NCI-H1436 treated with DMSO at 0.1 percent for 48 hours (cell line): ENCODE results near the gene OBI1.
A peak's percentile ranks its signal among the peaks of the same experiment; 100 is the strongest.

Experiments used
- DNase-seq: peaks from one replicate; lab custom pipeline; 2025; lab: John Stamatoyannopoulos, UW

Gene OBI1

DNA sequence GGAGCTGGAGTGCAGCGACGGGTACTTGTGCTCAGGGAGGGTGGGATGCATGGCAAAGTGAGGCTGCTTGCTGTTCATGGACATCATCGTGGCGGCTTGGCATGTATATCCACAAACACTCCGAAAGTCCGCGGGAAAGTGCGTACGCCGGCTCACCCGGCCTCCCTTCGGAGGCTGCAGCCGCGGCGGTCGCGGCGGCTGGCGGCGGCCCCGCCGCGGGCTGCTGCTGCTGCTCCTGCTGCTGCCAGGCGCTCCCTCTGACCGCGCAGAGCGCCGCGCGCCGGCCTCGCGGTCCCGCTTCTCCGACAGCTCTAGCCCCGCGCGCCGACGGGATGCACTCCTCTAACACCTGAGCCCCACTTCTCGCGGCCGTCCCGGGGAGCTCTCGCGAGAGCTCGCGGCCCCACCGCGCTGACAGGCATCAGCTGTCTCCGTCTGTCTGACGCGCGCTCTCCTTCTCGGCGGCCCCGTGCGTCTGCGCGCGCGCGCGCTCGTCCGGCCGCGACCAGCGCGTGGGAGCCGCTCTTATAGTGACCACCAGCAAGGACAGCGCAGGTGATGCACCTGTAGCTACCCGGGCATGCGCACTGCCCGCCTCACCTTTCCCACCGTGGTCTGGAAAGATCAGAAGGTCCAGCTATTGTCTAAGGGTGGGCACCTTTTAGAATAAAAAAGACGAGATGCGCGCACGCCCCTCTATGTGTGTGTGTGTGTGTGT lies 55.6 kb downstream of the OBI1 start, which contains the start of gene POU4F1:
POU4F1 (minus strand) TSS at position 313 of the 718 bp plus-strand sequence; CDS start at position 87, 226 bp downstream.
- DNase-seq = peak; percentile 37

DNA sequence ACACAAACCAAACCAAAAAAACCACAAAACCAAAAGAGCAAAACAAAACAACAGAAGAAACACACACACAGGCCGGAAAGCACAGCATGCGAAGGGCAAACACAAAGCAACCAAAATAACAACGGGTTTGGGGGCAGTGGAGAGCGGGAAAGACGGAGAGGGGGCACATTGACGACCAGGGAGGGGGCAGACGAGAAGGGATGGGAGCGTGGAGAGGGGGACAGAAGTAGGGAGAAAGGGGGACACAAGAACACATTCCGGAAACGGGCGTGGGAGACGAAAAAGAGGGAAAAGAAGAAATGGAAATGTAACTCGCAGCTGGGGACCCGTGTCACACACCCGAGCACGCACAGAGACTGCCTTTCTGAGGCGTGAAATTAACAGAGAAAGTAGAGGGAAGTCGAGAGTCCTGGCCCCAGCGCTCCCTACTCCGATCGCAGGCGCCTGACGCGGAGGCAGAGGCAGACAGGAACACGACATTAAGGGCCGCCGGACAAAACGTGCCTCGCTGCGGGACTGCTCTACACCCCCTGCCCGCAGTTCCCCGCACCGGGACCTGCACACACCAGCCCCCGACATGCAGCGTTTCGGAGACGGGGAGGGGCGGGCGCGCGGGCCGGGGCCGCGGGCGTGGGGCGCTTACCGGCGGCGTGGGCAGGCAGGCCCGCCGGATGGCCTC lies 56.3 kb downstream of the OBI1 start:
- no peak for DNase-seq

GRCh38 chr13:78601874-78602560 lies 56.9 kb downstream of the OBI1 start:
- DNase-seq = no peak

DNA sequence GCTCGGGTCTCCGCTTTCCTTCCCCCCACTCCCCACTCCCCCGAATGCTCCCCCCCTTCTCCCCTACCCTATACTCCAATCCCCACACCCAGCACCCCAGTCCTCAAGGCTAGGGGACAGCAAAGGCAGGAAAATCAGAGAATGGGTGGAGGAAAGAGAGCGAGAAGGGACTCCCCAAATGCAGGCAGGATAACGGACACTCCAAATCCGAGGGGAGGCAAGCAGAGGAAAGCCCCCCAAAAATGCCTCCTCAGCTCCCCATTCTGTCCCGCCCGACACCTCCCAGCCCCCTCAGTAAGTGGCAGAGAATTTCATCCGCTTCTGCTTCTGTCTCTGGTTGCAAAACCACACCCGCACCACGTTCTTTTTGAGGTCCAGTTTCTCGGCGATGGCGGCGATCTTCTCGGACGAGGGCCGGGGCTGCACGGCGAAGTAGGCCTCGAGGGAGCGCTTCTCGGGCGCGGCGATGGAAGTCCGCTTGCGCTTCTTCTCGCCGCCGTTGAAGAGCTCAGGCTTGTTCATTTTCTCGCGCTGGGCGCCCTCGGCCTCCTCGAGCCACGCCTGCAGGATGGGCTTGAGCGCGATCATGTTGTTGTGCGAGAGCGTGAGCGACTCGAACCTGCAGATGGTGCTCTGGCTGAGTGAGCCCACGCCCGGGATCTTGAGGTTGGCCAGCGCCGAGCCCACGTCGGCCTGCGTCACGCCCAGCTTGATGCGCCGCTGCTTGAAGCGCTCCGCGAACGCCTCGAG lies 57.7 kb downstream of the OBI1 start:
- no peak for DNase-seq

- no peak for DNase-seq
Observed at GRCh38 chr13:78600280-78600883, 58.6 kb downstream of the OBI1 start.

DNA sequence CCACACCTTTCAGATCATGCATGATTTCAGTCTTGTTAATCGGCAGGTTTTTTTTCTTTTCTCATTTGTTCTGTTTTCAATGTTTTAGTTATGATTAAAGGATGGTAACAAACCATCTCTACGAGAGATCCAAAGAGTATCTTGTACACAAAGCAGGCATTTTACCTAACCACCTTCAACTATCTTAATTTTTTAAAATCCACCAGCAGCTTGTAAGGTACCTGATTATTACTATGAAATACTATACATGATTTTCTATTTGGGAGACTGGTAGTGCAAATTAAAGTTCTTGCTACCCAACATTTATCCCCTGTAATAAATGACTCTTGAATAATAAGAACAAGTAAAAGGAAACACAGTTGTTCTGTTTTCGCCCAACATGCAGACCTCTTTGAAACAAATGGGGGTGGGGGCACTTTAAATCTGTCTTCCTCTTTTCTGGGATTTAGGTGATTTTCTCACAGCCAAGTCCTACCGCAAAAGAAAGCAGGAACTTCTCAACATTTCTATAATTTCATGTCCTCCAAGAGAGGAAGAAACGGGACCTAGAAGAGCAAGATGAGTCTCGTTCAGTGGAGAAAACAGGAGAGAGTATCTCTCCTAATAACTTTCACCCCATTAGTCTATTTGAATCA lies 59.2 kb downstream of the OBI1 start:
- DNase-seq = no peak

GRCh38 chr13:78598966-78599644 lies 59.9 kb downstream of the OBI1 start:
- no peak for DNase-seq

DNA sequence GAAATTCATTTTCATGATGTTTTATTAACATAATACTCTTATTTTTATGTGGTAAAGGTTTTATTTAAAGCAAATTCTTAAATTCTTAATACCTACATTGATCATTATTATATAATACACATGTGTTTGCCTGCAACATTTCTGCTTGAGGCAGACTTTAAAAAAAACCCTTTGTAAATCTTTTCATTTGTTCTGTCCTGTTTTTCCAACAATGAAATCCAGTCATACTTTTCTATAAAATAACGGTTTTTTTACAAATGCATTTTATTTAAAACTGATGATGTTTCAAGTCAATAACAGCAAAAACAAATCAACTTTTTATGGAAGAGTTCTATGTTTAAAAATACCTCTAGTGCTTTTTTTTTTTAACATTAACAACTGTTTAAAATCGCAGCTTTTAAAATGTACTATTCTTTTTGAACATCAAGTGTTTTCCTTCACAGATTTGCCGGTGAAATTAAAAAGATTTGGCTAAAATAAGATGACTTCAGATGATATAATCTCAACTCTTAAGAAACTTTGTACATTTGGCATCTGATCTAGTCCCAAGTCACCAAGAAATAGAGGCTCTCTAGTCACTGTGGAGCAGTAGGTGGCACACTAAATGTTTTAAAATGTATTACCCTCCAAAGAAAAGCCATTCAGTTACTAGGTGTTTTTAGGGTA lies 60.7 kb downstream of the OBI1 start:
- DNase-seq = no peak

DNA sequence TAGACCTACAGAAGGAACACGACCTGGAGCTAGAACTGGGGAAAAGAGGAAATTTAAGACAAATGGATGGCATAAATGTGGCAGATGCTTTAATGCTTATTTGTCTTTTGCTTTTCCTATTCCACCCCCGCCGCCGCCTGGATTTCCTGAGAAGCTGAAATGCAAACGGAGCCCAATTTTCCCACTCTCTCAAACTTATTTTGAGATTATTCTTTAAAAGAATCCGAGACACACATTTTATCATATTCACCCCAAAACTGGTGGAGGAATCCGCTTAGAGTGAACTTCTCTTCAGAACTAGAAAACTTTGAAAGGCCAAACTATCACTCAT lies 61.4 kb downstream of the OBI1 start:
- DNase-seq = no peak

- DNase-seq = no peak
Observed at GRCh38 chr13:78596736-78597601, 62.0 kb downstream of the OBI1 start.

- no peak for DNase-seq
Observed at GRCh38 chr13:78596399-78596735, 62.6 kb downstream of the OBI1 start.

DNA sequence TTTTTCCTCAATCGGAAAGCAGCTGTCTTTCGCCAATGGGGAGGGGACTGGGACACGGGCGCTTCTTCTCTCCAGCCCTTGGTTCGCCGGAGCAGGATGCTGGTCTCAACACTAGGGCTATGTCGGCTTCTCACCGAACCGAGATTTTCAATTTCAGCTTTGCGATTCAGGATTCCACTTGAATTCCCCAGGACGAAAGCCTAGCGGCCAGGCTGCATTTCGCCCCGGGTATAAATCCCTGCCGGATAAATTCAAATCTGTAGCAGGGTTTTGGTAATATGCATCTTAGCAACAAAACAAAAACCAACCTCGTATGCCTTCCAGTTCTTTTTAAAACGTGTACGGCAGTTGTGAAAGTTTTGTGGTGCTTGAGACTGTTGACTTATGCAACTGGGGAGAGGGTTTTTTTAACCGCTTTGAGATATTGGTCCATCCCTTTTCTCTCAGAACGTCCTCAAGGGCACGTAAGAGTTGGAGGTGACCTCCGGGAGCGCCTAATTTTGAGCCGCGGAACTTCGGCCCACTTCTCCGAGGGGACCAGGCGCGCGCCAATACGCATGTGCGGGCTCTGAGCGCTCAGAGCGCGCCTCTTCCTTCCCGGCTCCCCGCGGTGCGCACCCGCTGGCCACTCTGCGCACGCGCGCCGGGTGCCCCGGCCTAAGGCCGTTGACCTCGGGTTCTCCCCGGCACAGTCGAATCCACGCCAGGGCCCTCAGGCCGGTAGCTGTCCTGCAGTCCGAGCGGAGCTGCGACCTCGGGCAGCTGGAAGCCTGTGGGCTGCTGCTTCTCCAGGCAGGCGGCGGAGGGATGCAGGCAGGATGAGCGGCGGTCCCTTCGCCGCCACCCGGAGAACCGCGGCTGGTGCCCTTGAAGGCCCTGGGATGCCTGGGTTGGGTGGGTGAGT lies 63.2 kb downstream of the OBI1 start:
- no peak for DNase-seq

GRCh38 chr13:78594456-78594975 lies 64.4 kb downstream of the OBI1 start:
- DNase-seq = no peak

DNA sequence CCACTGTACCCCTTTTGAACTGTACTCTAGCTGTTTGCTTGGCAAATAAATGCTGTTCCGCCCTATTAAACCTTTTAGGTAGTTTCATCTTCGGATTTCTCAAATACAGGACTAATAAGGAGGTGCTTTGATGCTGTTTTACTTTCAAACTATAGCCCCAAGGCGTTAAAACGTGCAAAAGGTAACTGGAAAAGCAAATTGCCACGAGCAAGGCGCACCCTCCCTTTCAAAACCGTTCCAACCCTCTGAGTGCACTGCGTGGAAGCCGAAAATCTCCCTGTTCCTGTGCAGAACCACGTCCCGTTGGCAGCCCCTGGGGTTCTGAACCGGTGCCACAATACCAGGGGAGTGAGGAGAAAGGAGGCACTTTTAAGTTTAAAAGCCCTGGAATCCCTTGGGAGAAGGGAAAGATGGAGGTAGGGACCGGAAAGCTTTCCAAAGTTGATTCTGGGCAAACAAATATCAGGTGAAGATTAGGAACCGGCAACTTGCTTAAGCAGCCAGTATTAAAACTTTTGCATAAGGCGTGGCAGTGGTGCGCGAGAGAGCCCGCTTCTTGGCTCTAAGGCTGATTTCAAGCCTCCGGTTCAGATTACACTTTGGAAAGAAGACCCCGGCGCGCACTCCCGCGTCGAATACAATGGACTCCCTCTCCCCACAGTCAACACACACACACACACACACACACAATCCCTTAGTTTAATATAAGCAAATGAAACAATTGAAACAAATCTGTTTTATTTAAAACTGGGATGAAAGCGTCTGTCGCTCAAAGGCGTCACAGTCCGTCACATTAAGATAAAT lies 65.1 kb downstream of the OBI1 start:
- DNase-seq = no peak

- DNase-seq = no peak
Observed at GRCh38 chr13:78593129-78593528, 65.8 kb downstream of the OBI1 start.

DNA sequence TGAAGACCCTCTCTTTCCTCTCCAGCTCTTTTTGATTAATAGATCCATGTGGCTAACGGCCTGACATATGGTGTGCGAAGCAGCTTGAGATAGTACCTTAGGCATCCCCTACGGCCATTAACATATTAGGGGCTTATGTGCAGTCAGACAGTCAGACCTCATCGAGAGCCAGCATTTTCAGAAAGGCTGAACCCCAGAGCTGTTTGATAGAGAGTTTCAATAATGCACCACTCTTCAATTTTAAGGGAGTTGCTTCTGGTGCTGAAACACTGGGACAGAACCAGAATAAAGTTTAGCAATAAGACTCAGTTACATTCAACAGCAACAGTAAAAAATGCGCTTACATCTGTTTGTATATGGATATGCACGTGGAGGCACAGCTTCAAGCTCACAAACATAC lies 66.4 kb downstream of the OBI1 start:
- no peak for DNase-seq

DNA sequence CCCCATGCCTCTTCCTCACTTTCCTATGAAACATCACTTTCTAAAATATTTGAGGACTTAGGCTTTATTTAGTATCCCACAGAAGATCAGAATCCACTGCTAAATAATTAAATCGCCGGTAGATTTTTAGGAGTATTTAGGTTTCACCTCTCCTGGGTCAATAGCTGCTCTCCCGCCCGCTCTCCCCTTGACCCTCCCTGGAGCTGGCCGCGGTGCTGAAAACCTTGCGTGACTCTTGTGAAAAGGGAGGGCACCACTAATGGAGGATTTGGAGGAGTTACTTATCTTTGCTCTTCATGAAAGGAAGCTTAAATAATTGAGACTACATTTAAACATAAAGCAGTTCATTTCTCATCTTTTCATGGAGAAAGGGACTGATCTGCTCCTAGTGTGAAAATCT lies 69.7 kb downstream of the OBI1 start:
- no peak for DNase-seq
